ENCODE results near the gene GNMT.

- TF ChIP-seq CTCF (IDR thresholded peaks at IDR 0.05; ENCODE audit: poor library complexity) = no peak
- no peak for TF ChIP-seq EZH2 (IDR thresholded peaks at IDR 0.05; ENCODE audit: borderline replicate concordance)
- no peak for TF ChIP-seq EZH2phosphoT487 (IDR thresholded peaks at IDR 0.05; ENCODE audit: low read depth, severe bottlenecking, unreplicated experiment)
Measured at GRCh38 chr6:42978839-42979522, 18.4 kb downstream of the GNMT start, which contains the start of gene PEX6.
